ENCODE measurements around the gene FCRL2. TPM values are rescaled to one million over a fixed set of nuclear protein-coding genes. Genes with fewer than 3 reads are reported as not detected.

Gene FCRL2
- total RNA-seq, 2 donors from 2014 or later = not detected

GRCh38 chr1:157725221-157725577 lies 51.7 kb downstream of the FCRL2 start:
- DNase-seq (no peak), ATAC-seq (no peak)
- intact Hi-C loops (cut with DNase I) = no loop called here
- TF ChIP-seq POLR2A (IDR thresholded peaks at IDR 0.05) = no peak
- no peak for TF ChIP-seq CTCF (IDR thresholded peaks at IDR 0.05)
- H3K27me3 ChIP-seq = no peaks in the 10 kb centered on the region
- no peaks in the 10 kb centered on the region for H3K4me1 ChIP-seq
- H3K36me3 ChIP-seq (replicated peaks in 1 of 2; ENCODE audit: insufficient read depth in 1 of 2, low read depth in 2 of 2) = no peaks in the 10 kb centered on the region
- H3K27ac ChIP-seq = no peak overlapping the region
- peaks cover 0 to 7% (median 0%) of the 10 kb centered on the region in 3 donors for H3K9me3 ChIP-seq
- 42 to 55% methylated on average over 2 of the region's 2 CpGs for WGBS, 2 donors
- no peak overlapping the region for H3K4me3 ChIP-seq

GRCh38 chr1:157724537-157725220 lies 52.3 kb downstream of the FCRL2 start:
- Histone ChIP-seq H3K4me3 (no peak overlapping the region), H3K27ac (no peak overlapping the region), H3K4me1 (no peaks in the 10 kb centered on the region), H3K27me3 (no peaks in the 10 kb centered on the region), H3K36me3 (replicated peaks in 1 of 2; ENCODE audit: insufficient read depth in 1 of 2, low read depth in 2 of 2) (no peaks in the 10 kb centered on the region), H3K9me3 (peaks cover 0 to 7% (median 0%) of the 10 kb centered on the region in 3 donors)
- intact Hi-C loops (cut with DNase I) = no loop called here
- DNase-seq (no peak), ATAC-seq (no peak)
- WGBS, 2 donors = 59% methylated on average over 2 of the region's 2 CpGs
- TF ChIP-seq POLR2A (IDR thresholded peaks at IDR 0.05) (no peak), CTCF (IDR thresholded peaks at IDR 0.05) (no peak)

- Histone ChIP-seq H3K4me3 (no peak overlapping the region), H3K36me3 (replicated peaks in 1 of 2; ENCODE audit: insufficient read depth in 1 of 2, low read depth in 2 of 2) (no peaks in the 10 kb centered on the region), H3K27ac (no peak overlapping the region), H3K27me3 (no peaks in the 10 kb centered on the region), H3K4me1 (no peaks in the 10 kb centered on the region), H3K9me3 (peaks cover 0 to 7% (median 0%) of the 10 kb centered on the region in 3 donors)
- 55 to 63% methylated on average over 2 of the region's 2 CpGs for WGBS, 2 donors
- ATAC-seq = no peak
- TF ChIP-seq CTCF (IDR thresholded peaks at IDR 0.05) (no peak), POLR2A (IDR thresholded peaks at IDR 0.05) (no peak)
- intact Hi-C loops (cut with DNase I) = no loop called here
- no peak for DNase-seq
Observed at GRCh38 chr1:157723157-157723556, 53.8 kb downstream of the FCRL2 start.

- intact Hi-C loops (cut with DNase I) = no loop called here
- no peaks in the 10 kb centered on the region for H3K36me3 ChIP-seq (replicated peaks in 1 of 2; ENCODE audit: insufficient read depth in 1 of 2, low read depth in 2 of 2)
- 91 to 100% methylated on average over 1 of the region's 1 CpG for WGBS, 2 donors
- H3K9me3 ChIP-seq = peaks cover 0 to 7% (median 0%) of the 10 kb centered on the region in 3 donors
- DNase-seq (no peak), ATAC-seq (no peak)
- TF ChIP-seq CTCF (IDR thresholded peaks at IDR 0.05) (no peak), POLR2A (IDR thresholded peaks at IDR 0.05) (no peak)
- H3K27ac ChIP-seq = no peak overlapping the region
- no peak overlapping the region for H3K4me3 ChIP-seq
- no peaks in the 10 kb centered on the region for H3K4me1 ChIP-seq
- no peaks in the 10 kb centered on the region for H3K27me3 ChIP-seq
Observed at GRCh38 chr1:157721985-157722384, 54.9 kb downstream of the FCRL2 start.

GRCh38 chr1:157715736-157716135 lies 61.2 kb downstream of the FCRL2 start:
- DNase-seq (no peak), ATAC-seq (no peak)
- no peaks in the 10 kb centered on the region for H3K4me1 ChIP-seq
- H3K4me3 ChIP-seq = no peak overlapping the region
- no peaks in the 10 kb centered on the region for H3K9me3 ChIP-seq
- TF ChIP-seq POLR2A (IDR thresholded peaks at IDR 0.05) (no peak), CTCF (IDR thresholded peaks at IDR 0.05) (no peak)
- WGBS, 2 donors = 90 to 91% methylated on average over 5 of the region's 5 CpGs
- no peaks in the 10 kb centered on the region for H3K27me3 ChIP-seq
- H3K27ac ChIP-seq = no peak overlapping the region
- H3K36me3 ChIP-seq (replicated peaks in 1 of 2; ENCODE audit: insufficient read depth in 1 of 2, low read depth in 2 of 2) = no peaks in the 10 kb centered on the region
- intact Hi-C loops (cut with DNase I) = no loop called here
